Glomerular endothelial cell (primary cell): ENCODE results near the gene CDH20. TPM values are rescaled to one million over a fixed set of nuclear protein-coding genes. Genes with fewer than 3 reads are reported as not detected.

Experiments used
- DNase-seq: peaks from one replicate; pipeline ENCODE4 v3.0.0-alpha.2; 2011; ENCODE audit warnings: low read depth, low spot score; ENCODE audit errors: extremely low read depth
- total RNA-seq: library from RNA; depleted of rRNA; stranded (reverse); fragments of >200 nt; gene quantifications from 2 replicates; pipeline ENCODE4 v1.2.3, GENCODE V29; 2015

CDH20 gene
- total RNA-seq, 1 donor from 2014 or later, result not detected

- no peak for DNase-seq
Measured at GRCh38 chr18:61503688-61504087, 170.5 kb downstream of the CDH20 start.

DNA sequence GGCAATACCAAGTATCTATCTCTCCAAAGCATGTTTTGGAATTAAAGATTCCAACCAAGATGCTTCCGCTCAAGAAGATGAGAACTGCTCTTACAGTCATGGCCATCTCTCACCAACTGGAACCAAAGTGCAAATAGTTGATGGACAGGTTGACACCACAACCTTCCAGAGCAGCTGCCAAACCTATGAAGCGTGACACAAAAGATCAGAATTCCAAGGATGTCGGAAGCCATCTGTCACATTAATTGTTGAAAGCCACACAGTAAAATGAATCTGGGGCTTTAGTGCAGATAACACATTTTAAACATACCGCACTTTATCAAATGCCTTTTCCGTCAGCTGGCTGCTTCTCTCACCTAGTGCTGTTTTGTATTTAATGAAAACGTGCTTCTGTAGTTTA lies 195.7 kb downstream of the CDH20 start:
- no peak for DNase-seq

DNA sequence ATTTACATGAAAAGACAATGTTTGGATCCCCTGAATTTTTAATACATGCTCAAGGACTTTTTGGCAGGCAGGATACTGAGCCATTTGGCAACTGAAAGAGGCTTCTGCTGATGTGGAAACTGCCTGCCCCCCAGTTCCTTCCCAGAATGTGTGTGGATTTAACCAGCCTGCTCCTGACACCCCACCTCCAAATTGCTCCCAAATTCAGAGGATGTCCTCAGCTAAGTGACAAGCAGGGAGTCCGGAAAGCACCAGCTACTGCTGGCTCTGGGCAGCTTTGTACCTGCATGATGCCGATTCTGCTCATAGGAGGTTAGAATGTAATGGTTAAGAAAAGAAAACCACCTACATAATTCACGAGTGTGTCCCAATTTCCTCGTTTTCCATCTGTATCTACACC lies 197.5 kb downstream of the CDH20 start:
- no peak for DNase-seq

- no peak for DNase-seq
Measured at GRCh38 chr18:61531182-61531581, 198.0 kb downstream of the CDH20 start.

GRCh38 chr18:61531891-61532290 lies 198.7 kb downstream of the CDH20 start:
- no peak for DNase-seq

GRCh38 chr18:61535401-61535800 lies 202.2 kb downstream of the CDH20 start:
- DNase-seq, result no peak

DNA sequence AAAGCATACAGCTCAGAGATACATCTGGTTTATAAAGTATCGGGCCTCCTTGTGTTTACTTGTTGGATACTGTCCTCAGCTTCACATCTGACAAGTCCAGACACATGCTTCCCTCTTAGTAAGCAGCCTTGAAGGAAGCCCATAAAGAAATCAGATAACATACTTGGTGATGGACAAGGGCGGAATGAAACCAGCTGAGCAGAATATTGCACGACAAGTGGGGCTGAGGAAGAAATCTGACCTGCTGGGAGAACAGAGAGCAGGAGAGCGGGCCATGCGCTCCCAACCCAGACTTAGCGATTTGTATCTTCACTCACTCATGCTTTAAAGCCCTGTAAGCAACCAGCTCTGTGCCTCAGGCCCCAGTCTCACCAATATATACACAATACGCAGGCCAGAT lies 208.4 kb downstream of the CDH20 start:
- DNase-seq, result no peak

- DNase-seq, result no peak
Measured at GRCh38 chr18:61542596-61542995, 209.4 kb downstream of the CDH20 start.

- DNase-seq, result no peak
Measured at GRCh38 chr18:61543518-61543917, 210.3 kb downstream of the CDH20 start.

DNA sequence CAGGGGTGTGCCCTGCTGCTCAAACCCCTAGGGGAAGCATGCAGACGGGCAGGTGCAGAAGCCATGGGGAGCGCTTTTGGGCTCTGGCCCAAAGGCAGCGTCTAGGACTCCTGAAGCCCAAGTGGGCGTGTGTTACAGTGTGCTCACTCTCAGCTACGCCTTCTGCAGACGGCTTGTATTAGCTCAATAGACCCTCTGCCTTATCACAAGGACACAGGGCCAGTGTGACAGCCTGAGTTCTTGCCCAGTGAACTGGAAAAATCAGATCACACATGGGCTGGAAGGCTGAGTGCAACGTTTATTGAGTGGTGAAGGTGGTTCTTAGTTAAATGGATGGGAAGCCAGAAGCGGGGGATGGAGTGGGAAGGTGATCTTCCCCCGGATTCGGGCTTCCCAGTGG lies 210.9 kb downstream of the CDH20 start:
- DNase-seq, result no peak

DNA sequence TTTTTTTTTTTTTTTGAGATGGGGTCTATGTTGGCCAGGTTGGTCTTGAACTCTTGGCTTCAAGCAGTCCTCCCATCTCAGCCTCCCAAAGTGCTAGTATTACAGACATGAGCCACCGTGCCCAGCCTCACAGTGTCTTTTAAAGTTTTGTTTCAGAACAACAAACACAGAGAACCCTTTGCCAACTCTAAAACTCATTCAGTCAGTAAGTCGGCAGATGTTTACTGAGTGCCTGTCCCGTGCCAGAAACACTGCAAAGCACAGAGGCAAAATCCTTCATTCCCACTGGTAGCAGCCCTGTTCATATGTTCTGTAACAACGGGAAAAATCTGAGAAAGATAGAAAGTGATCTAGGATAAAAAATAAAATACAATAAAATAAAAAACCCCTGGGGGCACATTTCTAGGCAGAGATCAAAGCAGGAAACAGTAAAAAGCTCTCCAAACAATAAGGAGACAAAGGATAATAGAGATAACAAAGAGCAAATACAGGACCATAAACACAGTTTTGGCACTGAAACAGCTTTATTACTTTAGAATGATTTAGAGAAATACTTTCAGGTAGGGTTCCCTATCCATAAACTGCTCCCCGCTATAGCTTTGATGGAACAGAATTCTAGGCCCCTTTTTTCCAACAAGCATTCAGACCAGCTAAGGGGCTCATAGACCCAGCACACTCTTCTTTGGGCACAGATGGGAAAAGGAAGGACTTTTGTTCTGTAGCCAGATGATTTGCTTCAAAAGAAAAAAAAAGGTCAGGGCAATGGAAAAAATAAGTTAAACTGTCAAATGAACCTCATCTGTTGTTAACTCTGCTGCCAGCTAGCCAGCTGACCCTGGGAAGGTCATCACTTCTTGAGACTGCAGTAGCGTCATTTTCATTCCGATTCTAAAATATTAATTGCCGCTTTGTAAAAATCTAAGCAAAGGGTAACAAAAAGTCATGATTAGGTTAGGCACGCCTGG lies 212.3 kb downstream of the CDH20 start:
- no peak for DNase-seq

DNA sequence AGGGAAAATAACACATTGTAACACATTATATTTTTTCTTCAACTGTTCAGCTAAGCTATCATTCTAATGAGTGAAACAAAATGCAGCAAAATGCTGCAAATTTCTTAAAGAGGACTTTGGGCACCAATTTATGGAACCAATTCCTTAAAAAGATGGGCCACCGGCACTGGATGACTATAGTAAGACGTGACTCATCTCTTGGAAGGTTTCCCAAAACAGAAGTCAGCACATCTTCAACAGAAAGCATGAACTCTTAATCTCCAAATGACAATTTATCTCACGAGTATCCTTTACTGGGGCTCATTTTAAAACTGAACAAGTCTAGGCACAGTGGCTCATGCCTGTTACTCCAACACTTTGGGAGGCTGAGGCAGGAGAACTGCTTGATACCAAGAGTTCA lies 213.4 kb downstream of the CDH20 start:
- DNase-seq, result no peak

DNA sequence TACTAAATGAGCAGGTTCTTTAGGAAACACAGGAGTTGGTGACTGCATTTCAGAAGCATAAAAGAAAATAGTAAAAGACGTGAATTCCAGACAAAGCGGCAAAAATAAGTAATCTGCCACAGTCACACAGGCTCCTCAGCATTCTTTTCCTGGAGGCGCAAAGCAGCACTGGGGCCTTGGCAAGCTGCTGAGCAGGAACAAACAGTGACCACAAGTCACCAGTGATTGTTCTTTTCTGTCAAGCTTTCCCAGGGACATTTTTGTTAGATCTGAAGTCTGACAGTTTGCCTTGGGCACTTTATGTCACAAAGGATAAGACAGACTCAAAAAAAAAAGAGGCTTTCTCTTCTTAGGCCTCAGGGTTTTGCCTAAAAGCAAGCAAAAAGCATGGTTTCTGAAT lies 216.2 kb downstream of the CDH20 start:
- no peak for DNase-seq

DNA sequence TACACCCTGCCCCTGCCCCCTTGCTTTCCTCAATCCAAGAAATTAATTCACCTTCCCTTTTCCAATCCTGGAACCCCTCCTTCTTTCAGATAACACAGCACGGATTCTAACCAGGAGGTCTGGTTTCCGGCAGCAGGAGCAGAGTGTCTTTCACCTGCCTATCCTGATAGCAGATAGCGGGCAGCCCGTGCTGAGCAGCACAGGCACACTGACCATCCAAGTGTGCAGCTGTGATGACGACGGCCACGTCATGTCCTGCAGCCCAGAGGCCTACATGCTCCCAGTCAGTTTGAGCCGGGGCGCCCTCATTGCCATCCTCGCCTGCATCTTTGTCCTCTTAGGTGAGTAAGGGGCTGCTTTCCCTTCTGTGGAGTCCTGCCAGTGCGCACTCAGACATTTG lies 216.7 kb downstream of the CDH20 start:
- DNase-seq, result no peak

DNA sequence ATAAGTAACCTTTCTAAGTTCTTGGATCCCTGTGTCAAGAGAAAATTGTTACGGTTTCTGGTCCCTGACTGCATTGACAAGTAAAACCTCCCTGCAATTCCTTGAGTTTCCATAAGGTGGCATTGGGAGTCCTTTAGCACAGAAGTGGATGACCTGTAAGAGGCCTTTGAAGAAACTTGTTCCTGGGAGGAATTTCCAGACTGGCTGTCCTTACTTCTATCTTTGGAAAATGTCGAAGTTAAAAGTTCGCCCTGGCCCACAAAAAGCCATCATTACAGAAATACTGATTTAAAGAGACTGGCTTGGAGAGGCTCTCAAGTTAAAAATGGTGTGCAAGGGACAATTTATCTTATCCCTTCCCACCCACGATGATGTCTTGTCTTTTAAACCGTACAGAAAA lies 218.4 kb downstream of the CDH20 start:
- peak; percentile 79 for DNase-seq

- no peak for DNase-seq
Measured at GRCh38 chr18:61553045-61553659, 219.9 kb downstream of the CDH20 start.

- no peak for DNase-seq
Measured at GRCh38 chr18:61554117-61554776, 221.0 kb downstream of the CDH20 start.

GRCh38 chr18:61554946-61555361 lies 221.7 kb downstream of the CDH20 start:
- no peak for DNase-seq

DNA sequence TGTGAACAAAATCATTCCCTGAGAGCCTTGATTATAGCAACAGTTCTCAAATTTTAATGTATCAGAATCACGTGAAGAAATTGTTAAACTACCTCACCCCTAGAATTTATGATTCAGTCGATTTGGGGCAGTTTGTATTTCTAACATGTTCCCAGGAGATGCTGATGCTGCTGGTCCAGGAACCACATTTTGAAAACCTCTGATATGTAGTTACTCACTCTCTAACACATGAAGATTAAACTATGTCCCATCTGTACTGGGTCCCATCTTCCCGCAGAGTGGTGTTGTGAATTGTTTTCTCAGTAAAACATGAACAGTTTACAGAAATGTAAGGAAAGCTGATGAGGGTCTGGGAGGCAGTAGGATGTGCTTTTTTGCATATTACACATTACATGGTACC lies 223.1 kb downstream of the CDH20 start:
- DNase-seq, result no peak

DNA sequence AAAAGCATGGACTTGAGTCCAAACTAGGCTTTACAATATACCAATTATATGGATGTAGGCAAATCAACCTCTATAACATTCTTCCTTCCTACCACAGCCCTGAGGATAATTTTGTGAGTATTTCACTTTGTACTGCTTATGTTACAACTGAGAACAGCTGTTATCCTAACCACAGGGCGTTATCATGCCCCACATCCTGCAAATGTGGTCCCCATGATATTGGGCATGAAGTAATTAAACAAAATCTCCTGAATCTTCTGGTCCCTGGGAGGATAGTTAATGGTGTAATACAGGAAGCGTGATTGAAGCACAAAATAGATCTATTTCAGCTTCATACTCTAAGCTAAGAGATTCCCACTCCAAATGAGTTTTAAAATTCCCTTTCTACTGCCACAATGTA lies 223.6 kb downstream of the CDH20 start:
- DNase-seq, result no peak

DNA sequence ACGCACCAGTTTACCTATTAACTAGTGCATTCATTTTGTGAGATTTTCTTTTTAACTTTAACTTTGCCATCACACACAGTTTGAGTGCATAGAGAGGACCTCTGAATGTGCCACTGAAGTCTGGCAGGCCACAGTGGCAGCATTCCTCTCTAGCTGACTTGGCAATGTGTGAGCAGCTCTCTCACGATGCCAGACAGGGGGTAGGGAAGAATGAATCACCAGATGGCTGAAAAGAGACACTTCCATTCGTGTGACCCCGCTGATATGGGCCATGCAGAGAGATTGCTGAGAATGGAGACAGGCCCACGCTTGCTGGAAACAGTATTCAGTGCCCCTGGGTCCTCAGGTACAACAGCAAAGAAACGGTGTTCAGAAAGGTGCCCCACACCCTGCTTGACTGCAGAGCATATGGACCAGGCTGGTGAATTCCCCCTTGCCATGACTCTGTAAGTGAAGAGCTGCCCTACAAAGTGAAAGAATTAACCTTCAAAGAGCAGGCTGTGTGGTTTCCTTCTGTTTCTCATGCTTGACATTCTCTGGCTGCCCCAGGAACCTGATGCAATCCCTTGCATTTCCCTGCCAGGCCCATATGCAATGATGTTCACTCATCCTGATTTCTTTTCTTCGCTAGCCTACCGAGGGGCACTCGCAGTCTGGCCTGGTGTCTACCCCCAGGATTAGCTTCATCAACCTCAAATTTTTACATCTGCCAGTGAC lies 236.1 kb downstream of the CDH20 start:
- no peak for DNase-seq
